Measurements from ENCODE around the gene TPSAB1.

GRCh38 chr16:1237990-1238389, 2.5 kb upstream of the TPSAB1 start:
- TF ChIP-seq CTCF (IDR thresholded peaks at IDR 0.05; ENCODE audit: low read depth, low read length, missing input control): no peak
- TF ChIP-seq RAD21 (IDR thresholded peaks at IDR 0.05): no peak
- no peak for TF ChIP-seq YY1 (IDR thresholded peaks at IDR 0.05)
- TF ChIP-seq TAF1 (conservative IDR thresholded peaks at IDR 0.05): no peak
- TF ChIP-seq EGR1 (IDR thresholded peaks at IDR 0.05; ENCODE audit: low read depth in 2 of 2): no peak
- no peak for TF ChIP-seq GABPA (IDR thresholded peaks at IDR 0.05 in 1 of 2, conservative IDR thresholded peaks at IDR 0.05 in 1 of 2)
- no peak for TF ChIP-seq MAX (IDR thresholded peaks at IDR 0.05)
- no peak for TF ChIP-seq NR2F2 (IDR thresholded peaks at IDR 0.05)
- no peak for TF ChIP-seq ATF3 (IDR thresholded peaks at IDR 0.05)
- no peak for TF ChIP-seq RXRA (IDR thresholded peaks at IDR 0.05)
- TF ChIP-seq FOXA1 (IDR thresholded peaks at IDR 0.05): no peak
- no peak for TF ChIP-seq REST (IDR thresholded peaks at IDR 0.05)
- no peak for TF ChIP-seq JUND (IDR thresholded peaks at IDR 0.05)
- no peak for TF ChIP-seq SP1 (IDR thresholded peaks at IDR 0.05)
